Measurements from ENCODE around the gene FSCN2.

FSCN2 gene

DNA sequence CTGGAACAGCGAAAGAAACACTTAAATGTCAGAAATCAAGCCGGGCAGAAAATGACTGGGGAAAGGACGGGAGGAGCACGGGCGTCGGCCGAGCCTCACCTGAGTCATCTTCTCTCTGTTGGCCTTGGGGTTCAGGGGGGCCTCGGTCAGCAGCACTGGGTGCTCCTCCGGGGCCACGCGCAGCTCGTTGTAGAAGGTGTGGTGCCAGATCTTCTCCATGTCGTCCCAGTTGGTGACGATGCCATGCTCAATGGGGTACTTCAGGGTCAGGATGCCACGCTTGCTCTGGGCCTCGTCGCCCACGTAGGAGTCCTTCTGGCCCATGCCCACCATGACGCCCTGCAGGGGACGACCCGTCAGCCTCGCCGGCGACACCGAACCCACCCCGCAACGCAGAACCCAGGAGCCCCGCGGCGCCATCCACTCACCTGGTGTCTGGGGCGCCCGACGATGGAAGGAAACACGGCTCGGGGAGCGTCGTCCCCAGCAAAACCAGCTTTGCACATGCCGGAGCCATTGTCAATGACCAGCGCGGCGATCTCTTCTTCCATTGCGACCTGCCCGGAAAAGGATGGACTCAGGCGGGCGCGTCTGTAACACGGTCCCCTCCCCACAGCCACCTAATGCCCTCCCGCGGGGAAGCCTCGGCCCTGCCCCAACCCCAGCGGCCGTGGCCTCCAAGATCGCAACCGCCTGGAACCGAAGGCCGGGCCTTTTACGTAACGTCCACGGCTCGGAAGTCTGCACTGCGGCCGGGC lies 16.2 kb upstream of the FSCN2 start:
- DNase-seq: no peak

DNA sequence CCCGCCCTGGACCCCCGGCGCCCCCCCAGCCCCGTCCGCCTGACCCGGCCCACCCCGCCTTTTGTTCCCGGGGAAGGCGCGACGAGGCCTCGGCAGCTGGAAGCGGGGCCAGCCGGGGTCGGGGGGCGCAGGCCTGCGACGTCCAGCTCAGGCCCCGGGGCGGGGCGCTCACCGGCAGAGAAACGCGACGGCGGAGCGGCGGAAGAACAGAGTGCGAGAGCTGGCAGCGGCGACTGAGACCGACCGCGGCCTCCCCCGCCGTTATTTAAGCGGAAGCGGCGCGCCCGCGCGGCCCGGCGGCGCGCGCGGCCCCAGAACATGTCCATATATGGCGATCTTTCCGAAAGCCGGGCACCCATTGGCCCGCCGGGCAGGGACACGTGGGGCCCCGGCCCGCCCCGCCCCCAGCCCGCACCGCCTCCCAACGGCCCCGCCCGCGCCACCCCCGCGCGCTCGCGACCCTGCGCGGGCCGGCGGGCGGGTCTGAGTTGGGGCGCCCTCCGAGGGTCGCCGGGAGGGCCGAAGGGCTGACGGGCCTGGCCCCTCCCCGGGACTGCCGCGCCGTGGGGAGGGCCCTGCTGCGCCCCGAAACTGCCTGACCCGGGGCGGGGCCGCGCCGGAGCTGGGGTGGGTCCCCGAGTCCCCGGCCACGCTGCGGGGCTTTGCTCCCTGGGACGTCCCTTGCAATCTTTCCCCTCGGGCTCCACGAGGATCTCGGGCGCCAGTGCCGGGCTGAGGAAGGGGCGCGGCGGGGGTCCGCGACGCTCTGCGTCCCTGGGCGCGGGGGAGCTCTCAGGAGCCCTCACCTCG lies 15.4 kb upstream of the FSCN2 start, which contains the start of gene ACTG1:
ACTG1 (minus strand) TSS at position 238 of the 810 bp plus-strand sequence. CDS start 445 bp downstream, outside the sequence.
- peak in 55 of 56 donors; percentile 46 to 94 (median 84) for DNase-seq

- peak in 29 of 56 donors; percentile 21 to 71 (median 59) for DNase-seq
Measured at GRCh38 chr17:81513372-81513752, 14.8 kb upstream of the FSCN2 start.

DNA sequence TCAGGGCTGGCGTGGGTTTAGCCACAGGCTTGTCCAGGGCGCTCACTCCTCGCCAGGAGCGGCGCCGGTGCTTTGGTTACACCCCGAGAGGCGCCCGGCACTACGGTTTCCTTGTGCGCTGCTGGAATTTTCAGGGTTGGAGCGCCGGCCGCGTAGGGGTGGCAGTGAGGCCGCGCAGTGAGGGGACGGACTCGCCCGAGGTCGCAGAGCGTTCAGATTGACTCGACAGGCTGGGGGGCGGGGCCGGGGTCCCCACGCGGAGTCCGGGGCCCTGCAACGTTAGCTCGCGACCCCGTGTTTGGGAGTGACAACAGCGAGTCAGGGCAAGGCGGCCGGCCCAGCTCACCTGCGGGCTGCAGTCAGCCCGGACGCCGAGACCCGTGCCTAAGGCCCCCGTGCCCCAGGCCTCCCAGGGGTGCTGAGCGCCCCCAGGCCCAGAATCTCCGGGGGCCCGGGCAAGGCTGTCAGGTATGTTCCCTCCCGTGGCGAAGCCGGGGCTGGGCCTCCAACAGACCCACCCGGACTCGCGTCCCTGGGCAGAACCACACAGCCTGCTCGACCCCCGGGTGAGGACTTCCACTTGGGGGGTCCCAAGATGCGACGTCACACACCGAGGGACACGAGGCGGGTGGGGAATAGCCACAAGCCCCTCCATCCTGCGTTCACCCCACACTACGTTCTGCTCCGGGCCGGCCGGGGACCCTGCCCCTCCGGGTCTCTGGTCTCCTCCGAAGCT lies 14.3 kb upstream of the FSCN2 start:
- DNase-seq: peak in 19 of 56 donors; percentile 39 to 71 (median 63)

GRCh38 chr17:81514489-81514738 lies 13.8 kb upstream of the FSCN2 start:
- no peak for DNase-seq

GRCh38 chr17:81514739-81515529 lies 13.2 kb upstream of the FSCN2 start:
- DNase-seq: peak in 22 of 56 donors; percentile 16 to 70 (median 36)

DNA sequence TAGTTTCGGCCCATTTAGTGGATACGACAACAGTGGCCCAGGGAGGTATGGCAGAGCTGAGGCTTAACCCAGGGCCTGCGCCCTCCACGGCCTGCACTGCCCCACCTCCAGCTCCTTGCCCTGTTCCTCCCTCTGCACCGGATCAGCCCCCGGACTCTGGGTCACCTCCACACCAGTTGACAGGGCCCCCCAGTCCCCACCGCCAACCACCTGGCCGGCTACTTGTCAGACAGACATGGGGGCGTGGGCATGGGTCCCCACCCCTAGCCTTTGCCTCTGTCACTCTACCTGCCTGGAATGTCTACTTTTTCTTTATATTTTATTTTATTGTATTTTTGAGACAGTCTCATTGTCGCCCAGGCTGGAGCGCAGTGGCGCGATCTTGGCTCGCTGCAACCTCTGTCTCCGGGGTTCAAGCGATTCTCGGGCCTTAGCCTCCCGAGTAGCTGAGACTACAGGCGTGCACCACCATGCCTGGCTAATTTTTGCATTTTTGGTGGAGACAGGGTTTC lies 12.6 kb upstream of the FSCN2 start:
- no peak for DNase-seq

GRCh38 chr17:81516439-81516838 lies 11.7 kb upstream of the FSCN2 start:
- DNase-seq: no peak

GRCh38 chr17:81517009-81517338 lies 11.2 kb upstream of the FSCN2 start:
- no peak for DNase-seq

DNA sequence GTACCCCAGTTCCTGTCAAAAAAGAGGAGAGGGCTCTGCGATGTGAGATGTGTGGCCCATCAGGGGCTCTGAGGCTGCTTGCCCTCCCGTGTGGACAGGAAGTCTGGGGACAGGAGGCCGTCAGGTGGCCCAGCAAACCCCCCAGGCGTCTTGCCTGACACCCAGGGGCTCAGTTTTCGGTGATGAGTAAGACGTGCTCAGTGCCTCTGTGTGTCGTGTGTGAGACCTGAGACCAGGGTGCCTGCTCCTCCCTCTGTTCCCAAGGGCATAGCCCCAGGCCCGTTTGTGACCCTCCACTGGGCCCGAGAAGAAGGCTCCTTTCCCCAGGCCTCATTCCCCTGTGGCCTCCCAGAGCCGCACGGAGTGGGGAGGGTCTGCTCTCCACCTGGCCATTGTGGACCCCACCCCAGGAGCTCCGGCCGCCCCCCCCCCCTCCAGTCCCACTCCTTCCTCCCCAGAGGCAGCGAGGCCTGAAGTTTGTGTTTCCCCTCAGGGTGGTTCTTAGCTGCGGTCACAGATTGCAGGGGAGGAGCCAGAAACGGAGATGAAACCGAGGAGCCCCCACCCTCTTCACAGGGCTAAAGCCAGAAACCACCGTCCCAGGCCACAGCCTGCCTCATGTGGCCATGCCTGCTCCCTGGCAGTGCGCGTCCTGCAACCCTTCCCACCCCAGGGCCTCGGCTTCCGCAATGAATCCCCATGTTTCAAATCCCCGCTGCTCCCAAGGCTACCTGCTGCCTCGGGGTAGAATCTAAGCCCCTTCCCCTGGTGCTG lies 10.7 kb upstream of the FSCN2 start:
- no peak for DNase-seq

DNA sequence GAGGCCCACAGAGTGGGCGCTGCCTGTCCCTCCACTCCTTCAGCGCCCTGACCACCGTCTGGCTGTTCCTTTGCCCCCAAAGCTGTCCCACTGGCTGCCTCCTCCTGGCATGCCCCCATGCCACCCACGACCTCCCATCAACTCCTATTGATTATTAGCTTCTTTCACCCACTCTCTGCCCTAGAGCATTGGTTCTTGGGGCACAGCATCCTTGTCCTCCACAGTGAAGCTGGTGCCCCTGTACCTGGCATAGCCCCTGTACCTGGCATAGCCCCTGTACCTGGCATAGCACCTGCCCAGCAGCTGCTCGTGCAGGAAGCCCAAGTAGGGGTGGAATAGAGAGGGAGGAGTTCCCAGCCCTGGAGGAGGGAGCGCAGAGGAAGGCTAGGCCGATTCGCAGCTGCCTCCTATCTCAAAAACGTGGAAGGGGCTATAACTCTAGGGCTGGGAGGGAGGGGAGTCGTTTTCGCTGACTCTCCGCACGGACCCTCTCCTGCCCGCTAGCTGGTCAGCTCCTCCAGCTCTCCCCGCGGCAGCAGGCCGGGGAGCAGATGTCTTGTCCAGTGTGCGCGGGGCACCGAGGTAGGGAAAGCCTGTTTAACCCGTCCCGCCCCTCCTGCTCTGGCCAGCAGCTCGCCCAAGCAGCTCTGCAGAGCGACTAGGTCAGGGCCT lies 9.9 kb upstream of the FSCN2 start:
- DNase-seq: no peak

GRCh38 chr17:81518785-81519283 lies 9.3 kb upstream of the FSCN2 start:
- DNase-seq: peak in 1 of 56 donors; percentile 35

DNA sequence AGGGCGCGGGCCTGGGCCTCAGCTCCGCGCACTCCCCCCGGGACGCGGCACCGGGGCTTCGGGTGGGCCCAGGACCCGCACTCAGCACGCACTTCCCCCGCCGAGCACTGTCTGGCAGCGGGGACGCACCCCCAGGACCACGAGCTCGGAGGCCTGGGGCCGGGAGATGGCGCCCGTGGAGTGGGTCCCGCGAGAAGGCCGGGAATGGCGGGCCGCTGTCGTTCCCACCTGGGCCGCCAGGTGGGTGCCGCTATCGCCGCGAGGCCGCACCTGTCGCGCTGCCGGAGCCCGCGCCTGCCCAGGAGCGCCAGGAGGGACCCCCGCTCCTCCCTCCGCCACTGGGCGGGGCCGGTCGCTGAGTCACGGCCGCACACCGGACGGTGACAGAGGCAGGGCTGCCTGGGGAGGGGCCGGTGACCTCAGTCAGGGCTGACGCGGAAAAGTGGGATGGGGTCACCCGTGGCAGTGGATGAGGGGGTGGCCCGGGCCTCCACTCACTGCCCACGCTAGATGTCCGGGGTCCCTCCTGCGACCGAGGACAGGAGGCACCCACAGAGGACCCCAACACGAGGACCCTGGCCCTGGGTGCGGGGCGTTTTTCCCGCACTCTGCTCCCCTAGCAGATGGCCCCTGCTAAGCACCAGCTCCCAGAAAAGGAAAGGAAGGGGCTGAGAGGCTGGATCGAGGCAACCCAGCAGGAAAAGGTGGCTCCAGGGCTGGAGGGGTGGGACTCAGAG lies 8.7 kb upstream of the FSCN2 start:
- no peak for DNase-seq

DNA sequence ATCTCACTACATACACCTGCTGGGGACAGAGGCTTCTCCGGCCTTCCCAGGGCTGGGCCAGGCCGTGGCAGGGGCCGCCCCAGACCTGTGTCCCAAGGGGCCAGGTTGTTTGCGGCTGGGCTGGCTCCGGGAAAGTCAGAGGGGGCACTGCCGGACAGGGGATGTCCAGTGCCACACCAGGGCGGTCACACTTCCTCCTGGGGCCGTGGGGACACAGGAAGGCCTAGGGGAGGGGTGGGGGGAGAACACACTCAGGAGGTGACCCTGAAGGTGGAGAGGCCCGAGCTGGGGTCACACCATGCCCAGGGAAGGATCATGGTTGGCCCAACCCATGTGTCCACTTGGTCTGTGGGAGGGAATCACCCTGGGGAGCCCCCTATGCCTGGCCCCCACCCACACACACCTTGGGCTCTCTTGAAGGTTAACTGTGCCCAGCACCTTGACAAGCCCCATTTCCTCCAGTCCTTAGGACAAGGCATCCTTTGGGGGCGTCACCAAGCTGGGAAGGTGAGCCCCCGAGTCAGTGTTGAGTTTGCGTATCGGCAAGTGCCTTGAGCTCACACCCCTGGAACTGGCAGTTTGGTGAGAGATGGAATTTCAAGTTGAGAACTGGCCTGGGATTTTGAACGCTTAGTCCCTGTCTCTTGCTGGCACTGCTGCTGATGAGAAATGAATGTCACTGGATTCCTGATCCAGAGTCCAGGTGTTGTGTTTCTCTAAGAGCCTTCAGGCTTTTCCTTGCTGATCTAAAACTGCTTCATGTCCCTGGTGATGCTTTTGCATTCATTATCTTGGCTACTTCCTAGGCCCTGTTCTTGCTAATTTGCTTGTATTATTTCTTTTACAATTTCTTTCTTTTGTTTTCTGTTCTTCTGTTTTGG lies 7.9 kb upstream of the FSCN2 start:
- no peak for DNase-seq

GRCh38 chr17:81522491-81523401 lies 5.4 kb upstream of the FSCN2 start:
- DNase-seq: no peak

- DNase-seq: peak in 44 of 56 donors; percentile 7 to 76 (median 49)
Measured at GRCh38 chr17:81523402-81524038, 4.7 kb upstream of the FSCN2 start.

Measured in amygdala (tissue), 56 donors.